Skeletal muscle tissue (tissue), 5 donors: ENCODE results near the gene TBX15. TPM values are rescaled to one million over a fixed set of nuclear protein-coding genes. Genes with fewer than 3 reads are reported as not detected.

Source experiments
- H3K27ac ChIP-seq: one replicate; pipeline ENCODE4 v1.7.0; 2013; ENCODE audit warnings: mild to moderate bottlenecking, low read depth, low read length, inconsistent platforms
- H3K27me3 ChIP-seq, 3 donors: one replicate each; pipeline ENCODE4 v1.7.0; 2013; ENCODE audit warnings: low read length in 3 of 3; ENCODE audit not compliant: control insufficient read depth in 3 of 3, insufficient read depth in 3 of 3
- H3K36me3 ChIP-seq, 3 donors: one replicate each; pipeline ENCODE4 v1.7.0; 2013; ENCODE audit warnings: low read length in 3 of 3; ENCODE audit not compliant: control insufficient read depth in 3 of 3, insufficient read depth in 3 of 3
- H3K4me1 ChIP-seq, 3 donors: one replicate each; pipeline ENCODE4 v1.7.0; 2013; ENCODE audit warnings: low read length in 3 of 3, mild to moderate bottlenecking in 3 of 3; ENCODE audit not compliant: control insufficient read depth in 3 of 3, insufficient read depth in 3 of 3
- H3K4me3 ChIP-seq, 3 donors: one replicate each; pipeline ENCODE4 v1.7.0; 2013; ENCODE audit warnings: low read length in 3 of 3
- H3K9ac ChIP-seq, 3 donors: one replicate each; pipeline ENCODE4 v1.7.0; 2013; ENCODE audit warnings: low read length in 3 of 3, mild to moderate bottlenecking in 3 of 3, moderate library complexity in 2 of 3, low read depth in 1 of 3
- H3K9me3 ChIP-seq, 3 donors: one replicate each; pipeline ENCODE4 v1.7.0; 2013; ENCODE audit warnings: low read length in 3 of 3; ENCODE audit not compliant: control insufficient read depth in 3 of 3
- small RNA-seq: library from RNA; depleted of rRNA; stranded (forward); fragments of <200 nt; gene quantifications from one replicate; pipeline ENCODE3, GENCODE V24; 2014
- total RNA-seq: library from RNA; depleted of rRNA; stranded (reverse); fragments of >200 nt; gene quantifications from one replicate; pipeline ENCODE4 v1.2.3, GENCODE V29; 2014
- donor health status: Osteomylitis.

TBX15 gene
- total RNA-seq, 1 donor from 2014 or later: 49.6 TPM

DNA sequence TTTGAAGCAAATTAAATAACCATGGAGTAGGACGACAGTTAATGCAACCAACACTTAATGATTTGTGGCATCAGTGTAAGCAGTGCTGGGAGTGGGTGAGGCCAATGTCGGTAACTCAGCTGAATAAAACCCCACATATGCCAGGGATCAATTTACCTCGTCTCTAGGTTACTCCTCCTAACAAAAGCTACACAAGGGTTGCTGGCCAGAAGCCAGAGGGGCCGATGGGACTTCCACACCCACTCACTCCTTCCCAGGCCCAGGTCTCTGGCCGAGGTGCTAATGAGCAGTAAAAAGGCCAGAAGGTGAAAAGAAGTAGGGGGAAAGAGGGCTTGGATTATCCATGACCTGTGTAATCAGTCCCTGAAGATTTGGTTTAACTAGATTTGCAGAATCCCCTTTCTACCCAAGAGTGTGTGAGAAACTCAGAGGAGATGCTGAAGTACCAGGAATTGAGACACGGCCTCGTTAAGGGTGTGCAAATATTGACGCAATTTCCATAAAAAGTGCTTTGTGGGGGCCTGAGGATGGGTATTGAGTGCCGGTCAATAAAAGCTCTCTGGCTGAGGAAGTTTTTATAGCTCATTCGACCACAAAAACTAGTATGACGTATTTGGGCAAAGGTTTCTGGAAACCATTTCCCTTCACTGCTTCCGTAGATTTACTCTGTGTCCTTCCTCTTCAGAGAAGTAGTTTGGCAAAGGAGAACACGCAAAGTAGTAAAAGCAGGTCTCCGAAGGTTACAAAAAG, 145.5 kb downstream of the TBX15 start:
- no peak overlapping the region for H3K9ac ChIP-seq
- no peak overlapping the region for H3K4me3 ChIP-seq
- H3K27me3 ChIP-seq: no peaks in the 10 kb centered on the region
- no peaks in the 10 kb centered on the region for H3K36me3 ChIP-seq
- H3K4me1 ChIP-seq: no peaks in the 10 kb centered on the region
- H3K9me3 ChIP-seq: no peaks in the 10 kb centered on the region
- H3K27ac ChIP-seq: no peak overlapping the region

DNA sequence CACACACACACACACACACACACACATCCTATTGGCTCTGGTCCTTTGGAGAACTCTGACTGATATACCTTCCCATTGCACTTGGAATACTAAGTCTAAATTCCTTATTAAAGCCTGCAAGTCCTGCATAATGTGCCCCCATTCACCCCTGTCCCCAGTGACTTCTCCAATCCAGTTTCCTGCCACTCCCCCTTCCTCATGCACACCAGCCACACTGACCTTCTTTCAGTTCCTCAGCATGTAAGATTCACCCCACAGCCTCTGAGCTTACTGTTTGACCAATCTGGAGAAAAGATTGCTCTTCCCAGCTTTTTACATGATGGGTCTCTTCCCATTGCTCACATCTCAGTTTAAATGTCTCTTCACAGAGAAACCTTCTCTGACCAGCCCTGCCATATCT, 146.6 kb downstream of the TBX15 start:
- no peaks in the 10 kb centered on the region for H3K9me3 ChIP-seq
- no peak overlapping the region for H3K4me3 ChIP-seq
- H3K27me3 ChIP-seq: no peaks in the 10 kb centered on the region
- no peaks in the 10 kb centered on the region for H3K36me3 ChIP-seq
- no peak overlapping the region for H3K9ac ChIP-seq
- H3K4me1 ChIP-seq: no peaks in the 10 kb centered on the region
- H3K27ac ChIP-seq: no peak overlapping the region

Small RNA genes within 50 kb of the gene (small RNA-seq; reads per million reads assigned to genes)
- not detected for gene AL139420.2

Other genes with a start within 250 kb of the TBX15 start
- 25.6 TPM for gene WARS2, start 152.3 kb upstream of the TBX15 start, total RNA-seq